Fibroblast of upper back skin (primary cell): ENCODE data around the gene GFRA1.

ENCODE experiments used
- DNase-seq: peaks from one replicate; pipeline ENCODE4 v3.0.0-alpha.2; 2013

GFRA1 gene

GRCh38 chr10:116156819-116157218 lies 116.2 kb downstream of the GFRA1 start:
- DNase-seq, result no peak

GRCh38 chr10:116155191-116155590 lies 117.8 kb downstream of the GFRA1 start:
- DNase-seq, result no peak

- no peak for DNase-seq
Observed at GRCh38 chr10:116154651-116155050, 118.4 kb downstream of the GFRA1 start.

- DNase-seq, result peak; percentile 5
Observed at GRCh38 chr10:116151076-116151475, 121.9 kb downstream of the GFRA1 start.

- no peak for DNase-seq
Observed at GRCh38 chr10:116150606-116151005, 122.4 kb downstream of the GFRA1 start.

- DNase-seq, result no peak
Observed at GRCh38 chr10:116147147-116147905, 125.7 kb downstream of the GFRA1 start.

GRCh38 chr10:116146372-116147140 lies 126.5 kb downstream of the GFRA1 start:
- peak; percentile 46 for DNase-seq

- no peak for DNase-seq
Observed at GRCh38 chr10:116143673-116144222, 129.3 kb downstream of the GFRA1 start.

- no peak for DNase-seq
Observed at GRCh38 chr10:116141855-116142254, 131.2 kb downstream of the GFRA1 start.

- no peak for DNase-seq
Observed at GRCh38 chr10:116141246-116141645, 131.8 kb downstream of the GFRA1 start.

- no peak for DNase-seq
Observed at GRCh38 chr10:116139886-116140285, 133.1 kb downstream of the GFRA1 start.

GRCh38 chr10:116138897-116139296 lies 134.1 kb downstream of the GFRA1 start:
- peak; percentile 9 for DNase-seq

- no peak for DNase-seq
Observed at GRCh38 chr10:116136261-116136660, 136.7 kb downstream of the GFRA1 start.

GRCh38 chr10:116134322-116134721 lies 138.7 kb downstream of the GFRA1 start:
- DNase-seq, result no peak

GRCh38 chr10:116133634-116134033 lies 139.4 kb downstream of the GFRA1 start:
- DNase-seq, result no peak

GRCh38 chr10:116132780-116133399 lies 140.1 kb downstream of the GFRA1 start:
- DNase-seq, result peak; percentile 14

GRCh38 chr10:116130006-116130405 lies 143.0 kb downstream of the GFRA1 start:
- DNase-seq, result no peak

- no peak for DNase-seq
Observed at GRCh38 chr10:116126954-116127695, 145.9 kb downstream of the GFRA1 start.

- DNase-seq, result no peak
Observed at GRCh38 chr10:116126239-116126638, 146.8 kb downstream of the GFRA1 start.

GRCh38 chr10:116125180-116125579 lies 147.8 kb downstream of the GFRA1 start:
- no peak for DNase-seq

- no peak for DNase-seq
Observed at GRCh38 chr10:116124777-116125176, 148.2 kb downstream of the GFRA1 start.

- no peak for DNase-seq
Observed at GRCh38 chr10:116122664-116123063, 150.3 kb downstream of the GFRA1 start.
